Stomach (tissue), 4 donors: ENCODE measurements around the gene BBS1.

ENCODE experiments used
- POLR2AphosphoS5 ChIP-seq, 3 donors: sonication (generic); formaldehyde crosslinking; IDR thresholded peaks; one replicate each; pipeline ENCODE4 v1.6.1; 2016; ENCODE audit warnings: antibody characterized with exemption in 3 of 3
- TF ChIP-seq, protein P1 (sequence below), 7 experiments: fragments of 450-650 bp in 4 of 7; fragments of 200-600 bp in 3 of 7; sonication (generic) in 3 of 7; IDR thresholded peaks; one replicate each; pipeline ENCODE4 v1.5.1; 2016 to 2019; ENCODE audit warnings: antibody characterized with exemption in 7 of 7, control low read depth in 2 of 7, mild to moderate bottlenecking in 1 of 7

GRCh38 chr11:66477263-66478201, 32.9 kb upstream of the BBS1 start:
- TF ChIP-seq, protein P1, sequence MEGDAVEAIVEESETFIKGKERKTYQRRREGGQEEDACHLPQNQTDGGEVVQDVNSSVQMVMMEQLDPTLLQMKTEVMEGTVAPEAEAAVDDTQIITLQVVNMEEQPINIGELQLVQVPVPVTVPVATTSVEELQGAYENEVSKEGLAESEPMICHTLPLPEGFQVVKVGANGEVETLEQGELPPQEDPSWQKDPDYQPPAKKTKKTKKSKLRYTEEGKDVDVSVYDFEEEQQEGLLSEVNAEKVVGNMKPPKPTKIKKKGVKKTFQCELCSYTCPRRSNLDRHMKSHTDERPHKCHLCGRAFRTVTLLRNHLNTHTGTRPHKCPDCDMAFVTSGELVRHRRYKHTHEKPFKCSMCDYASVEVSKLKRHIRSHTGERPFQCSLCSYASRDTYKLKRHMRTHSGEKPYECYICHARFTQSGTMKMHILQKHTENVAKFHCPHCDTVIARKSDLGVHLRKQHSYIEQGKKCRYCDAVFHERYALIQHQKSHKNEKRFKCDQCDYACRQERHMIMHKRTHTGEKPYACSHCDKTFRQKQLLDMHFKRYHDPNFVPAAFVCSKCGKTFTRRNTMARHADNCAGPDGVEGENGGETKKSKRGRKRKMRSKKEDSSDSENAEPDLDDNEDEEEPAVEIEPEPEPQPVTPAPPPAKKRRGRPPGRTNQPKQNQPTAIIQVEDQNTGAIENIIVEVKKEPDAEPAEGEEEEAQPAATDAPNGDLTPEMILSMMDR (IDR thresholded peaks at IDR 0.05), result no peak
- no peak for TF ChIP-seq POLR2AphosphoS5 (IDR thresholded peaks at IDR 0.05)
